Activated CD4-positive, CD25-positive, alpha-beta regulatory T cell treated with anti-CD3 and anti-CD28 coated beads, Interleukin-2, amount 50 U/mL, for 72 hours (primary cell): Measurements from ENCODE around the gene ATP6V1F.
A peak's percentile ranks its signal among the peaks of the same experiment; 100 is the strongest.

Experiments used
- DNase-seq: peaks from one replicate; pipeline ENCODE4 v3.0.0; 2021

The ATP6V1F gene

DNA sequence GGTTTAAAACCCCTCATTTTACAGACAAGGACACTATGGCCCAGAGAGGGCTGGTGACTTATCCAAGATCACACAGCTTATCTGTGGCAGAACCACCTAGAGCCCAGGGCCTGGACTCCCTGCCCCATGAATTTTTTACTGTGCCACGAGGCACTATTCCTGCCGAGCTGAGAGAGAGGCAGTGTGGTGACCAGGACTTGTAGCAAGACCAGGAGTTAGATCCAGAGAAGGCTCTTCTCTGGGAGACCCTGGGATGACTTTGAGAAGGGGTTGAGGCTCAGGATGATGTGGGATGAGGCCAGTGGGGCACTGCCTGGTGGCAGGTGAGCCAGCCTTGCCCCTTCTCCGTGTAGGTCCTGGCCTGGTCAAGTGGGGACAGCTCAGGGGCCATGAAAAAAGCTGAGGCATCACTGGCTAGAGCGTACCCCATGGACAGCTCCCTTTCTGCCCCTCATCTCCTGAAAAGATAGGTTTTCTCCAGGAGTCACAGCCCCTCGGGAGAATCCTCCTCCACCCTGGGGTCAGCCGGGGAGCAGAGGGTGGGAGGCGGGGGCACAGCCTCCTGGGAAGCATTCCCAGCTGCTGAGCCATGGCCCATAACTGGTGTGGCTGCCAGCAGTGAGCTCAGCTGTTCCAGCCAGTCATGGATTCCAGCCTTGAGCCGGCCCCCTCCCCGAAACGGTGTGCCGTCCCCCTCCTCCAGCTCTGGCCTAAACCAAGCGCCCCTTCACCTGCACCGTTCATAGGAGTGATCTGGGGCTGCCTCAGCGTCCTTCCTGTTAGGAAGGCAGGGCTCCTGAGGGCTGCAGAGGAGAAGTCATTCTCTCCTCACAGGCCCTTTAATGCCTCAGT, 26.6 kb upstream of the ATP6V1F start:
- no peak for DNase-seq

DNA sequence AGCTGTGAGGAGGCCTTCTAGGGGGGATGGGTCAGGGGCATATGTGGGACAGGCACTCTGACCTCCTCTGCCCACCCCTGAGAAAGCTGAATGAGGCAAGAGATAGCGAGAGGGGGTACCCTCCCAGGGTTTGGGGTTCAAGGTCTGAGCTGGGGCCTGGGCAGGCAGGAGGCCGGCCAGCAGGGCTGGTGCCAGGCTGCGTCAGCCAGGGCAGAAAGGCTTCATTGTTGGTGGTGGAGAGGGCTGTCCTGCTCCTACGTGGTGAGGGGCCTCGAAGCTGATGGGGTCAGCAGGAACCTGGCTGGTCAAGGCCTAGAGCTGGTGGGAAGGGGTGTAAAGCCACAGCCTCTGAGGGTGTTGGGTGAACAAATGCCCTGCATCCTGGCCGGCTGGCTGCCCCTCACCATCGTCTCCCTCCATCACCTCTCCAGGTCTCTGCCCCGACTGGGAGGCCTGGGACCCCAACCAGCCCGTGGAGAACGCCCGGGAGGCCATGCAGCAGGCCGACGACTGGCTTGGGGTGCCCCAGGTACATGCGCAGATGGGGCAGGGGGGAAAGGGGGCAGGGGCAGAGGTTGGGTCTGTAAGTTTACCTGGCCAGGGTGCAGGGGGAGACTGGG, 25.8 kb upstream of the ATP6V1F start:
- DNase-seq, result no peak

DNA sequence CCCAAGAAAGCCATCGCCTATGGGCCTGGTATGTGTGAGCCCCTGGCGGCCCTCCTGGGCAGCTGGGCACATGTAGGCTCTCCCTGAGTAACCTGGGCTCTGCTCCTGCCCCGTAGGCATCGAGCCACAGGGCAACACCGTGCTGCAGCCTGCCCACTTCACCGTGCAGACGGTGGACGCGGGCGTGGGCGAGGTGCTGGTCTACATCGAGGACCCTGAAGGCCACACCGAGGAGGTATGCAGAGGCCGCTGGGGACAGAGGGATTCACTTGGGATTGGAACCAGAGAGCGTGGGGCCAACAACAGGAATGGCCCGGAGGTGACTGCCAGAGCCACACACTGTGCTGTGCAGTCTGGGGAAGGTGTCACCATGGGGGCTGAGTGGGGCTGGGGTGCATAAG, 25.1 kb upstream of the ATP6V1F start:
- DNase-seq, result no peak

DNA sequence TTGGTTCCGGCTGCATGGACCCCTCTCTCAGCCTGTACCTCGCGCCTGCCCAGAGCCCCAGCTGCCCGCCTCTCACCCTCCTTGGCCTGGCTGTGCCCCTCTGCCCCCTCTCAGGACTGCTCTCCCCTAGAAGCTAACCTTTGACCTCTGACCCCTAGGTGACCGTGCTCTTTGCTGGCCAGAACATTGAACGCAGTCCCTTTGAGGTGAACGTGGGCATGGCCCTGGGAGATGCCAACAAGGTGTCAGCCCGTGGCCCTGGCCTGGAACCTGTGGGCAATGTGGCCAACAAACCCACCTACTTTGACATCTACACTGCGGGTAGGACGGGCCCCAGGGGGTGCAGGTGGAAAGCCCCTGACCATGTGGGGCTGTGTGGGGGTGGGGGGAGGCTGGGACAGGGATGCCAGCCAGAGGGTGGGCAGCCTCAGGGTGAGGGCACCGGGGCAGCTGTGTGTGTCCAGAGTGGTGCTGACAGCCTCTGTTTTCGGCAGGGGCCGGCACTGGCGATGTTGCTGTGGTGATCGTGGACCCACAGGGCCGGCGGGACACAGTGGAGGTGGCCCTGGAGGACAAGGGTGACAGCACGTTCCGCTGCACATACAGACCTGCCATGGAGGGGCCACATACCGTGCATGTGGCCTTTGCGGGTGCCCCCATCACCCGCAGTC, 24.4 kb upstream of the ATP6V1F start:
- DNase-seq, result no peak

DNA sequence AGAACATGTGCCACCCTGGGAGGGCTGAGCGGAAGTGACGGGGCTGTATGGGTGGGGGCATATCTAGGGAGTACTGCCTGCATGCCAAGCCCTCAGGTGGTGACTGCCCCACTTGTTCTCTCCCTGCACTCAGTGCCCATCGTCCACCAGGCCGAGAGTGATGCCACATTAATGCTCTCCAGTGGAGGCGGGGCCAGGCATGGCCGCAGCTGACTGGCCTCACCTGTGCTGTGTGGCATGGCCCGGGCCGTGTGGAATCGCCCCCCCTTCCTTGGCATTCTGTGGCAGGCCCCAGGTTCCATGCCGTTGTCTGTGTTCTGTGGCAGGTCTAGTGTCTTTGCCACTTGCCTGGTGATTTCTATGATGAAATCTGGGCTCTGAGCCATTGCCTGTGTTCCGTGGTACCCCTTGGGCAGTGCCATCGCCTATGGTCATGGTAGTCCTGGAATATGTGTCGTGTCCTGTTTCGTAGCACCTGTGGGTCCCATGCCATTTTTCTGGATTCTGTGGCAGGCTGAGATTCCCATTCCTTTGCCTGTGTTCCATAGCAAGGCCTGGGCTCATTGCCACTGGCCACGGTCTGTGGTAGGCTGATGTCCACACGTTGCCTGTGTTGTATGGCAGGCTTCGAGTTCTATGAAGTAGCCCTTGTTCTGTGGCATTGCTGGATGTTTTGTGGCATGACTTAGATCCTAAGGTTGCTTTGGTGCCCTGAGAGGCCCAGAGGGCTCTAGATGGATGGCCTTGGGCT, 23.5 kb upstream of the ATP6V1F start:
- DNase-seq, result no peak

DNA sequence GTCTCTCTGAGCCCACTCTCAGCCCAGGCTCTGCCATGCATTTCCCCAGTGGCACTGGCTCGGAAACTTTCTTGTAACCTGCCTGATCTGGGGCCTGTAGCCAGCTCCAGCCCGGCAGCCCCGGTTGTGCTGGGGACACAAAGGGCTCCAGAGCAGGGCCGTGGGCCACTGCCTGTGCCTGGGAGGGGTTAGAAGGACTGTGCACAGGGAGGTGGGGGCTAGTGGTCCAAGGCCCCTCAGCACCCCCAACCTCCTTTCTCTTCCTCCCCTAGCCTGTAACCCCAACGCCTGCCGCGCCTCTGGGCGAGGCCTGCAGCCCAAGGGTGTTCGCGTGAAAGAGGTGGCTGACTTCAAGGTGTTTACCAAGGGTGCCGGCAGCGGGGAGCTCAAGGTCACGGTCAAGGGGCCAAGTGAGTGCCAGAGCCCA, 22.9 kb upstream of the ATP6V1F start:
- no peak for DNase-seq

DNA sequence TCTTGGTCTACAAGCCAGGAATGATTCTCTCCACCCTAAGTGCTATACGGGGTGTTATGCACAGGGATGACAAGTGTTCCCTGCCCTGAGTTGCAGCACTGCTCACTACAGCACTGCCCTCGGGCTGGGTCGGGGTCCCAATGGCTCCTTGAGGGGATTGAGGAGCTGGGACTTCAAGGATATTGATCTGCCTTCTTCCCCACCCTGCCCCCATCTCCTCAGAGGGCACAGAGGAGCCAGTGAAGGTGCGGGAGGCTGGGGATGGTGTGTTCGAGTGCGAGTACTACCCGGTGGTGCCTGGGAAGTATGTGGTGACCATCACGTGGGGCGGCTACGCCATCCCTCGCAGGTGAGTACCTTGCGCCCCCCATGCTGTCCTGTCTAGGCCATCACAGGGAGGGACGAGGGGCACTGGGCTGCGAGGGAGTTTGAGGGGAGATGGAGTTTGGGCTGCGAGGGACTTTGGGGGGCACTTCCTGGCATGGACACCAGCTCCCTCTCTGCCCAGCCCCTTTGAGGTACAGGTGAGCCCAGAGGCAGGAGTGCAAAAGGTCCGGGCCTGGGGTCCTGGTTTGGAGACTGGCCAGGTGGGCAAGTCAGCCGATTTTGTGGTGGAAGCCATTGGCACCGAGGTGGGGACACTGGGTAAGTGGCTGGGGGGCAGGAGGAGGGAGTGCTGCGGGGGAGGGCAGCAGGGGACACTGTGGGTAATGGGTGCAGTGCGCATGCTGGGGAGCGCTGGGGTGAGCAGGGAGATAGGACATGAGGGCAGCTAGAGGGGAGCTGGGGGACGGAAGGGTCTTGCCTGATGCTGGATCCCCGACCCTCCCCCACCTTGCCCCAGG, 22.1 kb upstream of the ATP6V1F start:
- no peak for DNase-seq

DNA sequence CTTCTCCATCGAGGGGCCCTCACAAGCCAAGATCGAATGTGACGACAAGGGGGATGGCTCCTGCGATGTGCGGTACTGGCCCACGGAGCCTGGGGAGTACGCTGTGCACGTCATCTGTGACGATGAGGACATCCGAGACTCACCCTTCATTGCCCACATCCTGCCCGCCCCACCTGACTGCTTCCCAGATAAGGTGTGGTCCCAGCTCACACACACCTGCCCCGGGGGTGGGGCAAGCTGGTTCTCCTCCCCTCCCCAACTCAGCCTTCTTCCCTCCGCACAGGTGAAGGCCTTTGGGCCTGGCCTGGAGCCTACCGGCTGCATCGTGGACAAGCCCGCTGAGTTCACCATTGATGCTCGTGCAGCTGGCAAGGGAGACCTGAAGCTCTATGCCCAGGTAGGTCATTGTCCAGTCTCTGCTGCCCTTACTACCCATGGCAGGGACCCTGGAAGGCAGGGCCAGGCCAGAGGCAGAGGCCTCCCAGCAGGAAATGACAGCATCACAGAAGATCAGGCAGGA, 21.4 kb upstream of the ATP6V1F start:
- no peak for DNase-seq

DNA sequence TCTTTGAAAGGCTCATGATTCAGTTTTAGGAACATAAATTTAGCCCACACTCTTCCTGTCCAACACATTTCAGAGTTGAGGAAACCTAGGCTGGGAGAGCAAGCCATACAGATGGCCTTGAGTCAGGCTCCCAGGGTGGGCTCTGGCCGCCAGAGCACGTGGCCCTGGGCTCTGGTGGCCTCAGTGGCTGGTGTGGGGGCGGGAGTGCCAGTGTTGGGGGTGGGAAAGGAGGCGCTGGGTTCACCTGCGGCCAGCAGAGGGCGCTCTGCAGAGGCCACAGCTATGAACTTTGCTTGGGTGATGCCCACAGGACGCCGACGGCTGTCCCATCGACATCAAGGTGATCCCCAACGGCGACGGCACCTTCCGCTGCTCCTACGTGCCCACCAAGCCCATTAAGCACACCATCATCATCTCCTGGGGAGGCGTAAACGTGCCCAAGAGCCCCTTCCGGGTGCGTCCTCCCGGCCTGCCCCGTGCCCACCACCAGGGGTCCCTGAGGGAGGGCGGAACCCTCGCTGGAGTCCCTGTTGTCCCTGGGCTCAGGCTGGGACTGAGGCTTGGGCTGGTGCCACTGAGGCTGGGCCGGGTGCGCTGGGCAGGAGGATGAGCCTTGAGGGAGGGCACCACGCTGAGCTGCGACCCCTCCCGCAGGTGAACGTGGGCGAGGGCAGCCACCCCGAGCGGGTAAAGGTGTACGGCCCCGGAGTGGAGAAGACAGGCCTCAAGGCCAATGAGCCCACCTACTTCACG, 20.6 kb upstream of the ATP6V1F start:
- DNase-seq, result peak; percentile 65

DNA sequence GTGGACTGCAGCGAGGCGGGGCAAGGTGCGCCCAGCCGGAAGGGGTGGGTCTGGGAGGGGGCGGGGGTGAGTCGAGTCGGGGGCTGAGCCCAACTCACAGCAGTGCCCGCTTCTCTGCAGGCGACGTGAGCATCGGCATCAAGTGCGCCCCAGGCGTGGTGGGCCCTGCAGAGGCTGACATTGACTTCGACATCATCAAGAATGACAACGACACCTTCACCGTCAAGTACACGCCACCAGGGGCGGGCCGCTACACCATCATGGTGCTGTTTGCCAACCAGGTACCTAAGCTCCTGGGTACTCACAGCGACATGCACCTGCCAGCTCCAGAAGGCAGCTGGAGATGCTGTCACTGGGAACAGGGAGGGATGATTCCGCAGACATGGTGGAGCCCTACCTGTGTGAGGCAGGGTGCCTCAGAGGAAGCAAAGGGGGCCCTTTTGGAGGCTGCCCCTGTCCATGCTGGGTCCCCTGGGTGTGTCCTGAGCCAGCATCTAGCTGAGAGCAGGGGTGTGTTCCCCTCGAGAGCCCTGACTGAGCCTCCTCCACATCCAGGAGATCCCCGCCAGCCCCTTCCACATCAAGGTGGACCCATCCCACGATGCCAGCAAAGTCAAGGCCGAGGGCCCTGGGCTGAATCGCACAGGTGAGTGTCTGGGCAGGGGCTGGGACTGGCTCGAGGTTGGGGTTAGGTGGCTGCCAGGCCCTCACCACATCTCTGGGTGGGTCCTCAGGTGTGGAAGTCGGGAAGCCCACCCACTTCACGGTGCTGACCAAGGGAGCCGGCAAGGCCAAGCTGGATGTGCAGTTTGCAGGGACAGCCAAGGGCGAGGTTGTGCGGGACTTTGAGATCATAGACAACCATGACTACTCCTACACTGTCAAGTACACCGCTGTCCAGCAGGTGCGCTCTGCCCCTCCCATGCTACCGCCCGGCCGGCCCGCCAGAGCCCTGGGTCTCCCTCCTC, 19.7 kb upstream of the ATP6V1F start:
- DNase-seq, result no peak

DNA sequence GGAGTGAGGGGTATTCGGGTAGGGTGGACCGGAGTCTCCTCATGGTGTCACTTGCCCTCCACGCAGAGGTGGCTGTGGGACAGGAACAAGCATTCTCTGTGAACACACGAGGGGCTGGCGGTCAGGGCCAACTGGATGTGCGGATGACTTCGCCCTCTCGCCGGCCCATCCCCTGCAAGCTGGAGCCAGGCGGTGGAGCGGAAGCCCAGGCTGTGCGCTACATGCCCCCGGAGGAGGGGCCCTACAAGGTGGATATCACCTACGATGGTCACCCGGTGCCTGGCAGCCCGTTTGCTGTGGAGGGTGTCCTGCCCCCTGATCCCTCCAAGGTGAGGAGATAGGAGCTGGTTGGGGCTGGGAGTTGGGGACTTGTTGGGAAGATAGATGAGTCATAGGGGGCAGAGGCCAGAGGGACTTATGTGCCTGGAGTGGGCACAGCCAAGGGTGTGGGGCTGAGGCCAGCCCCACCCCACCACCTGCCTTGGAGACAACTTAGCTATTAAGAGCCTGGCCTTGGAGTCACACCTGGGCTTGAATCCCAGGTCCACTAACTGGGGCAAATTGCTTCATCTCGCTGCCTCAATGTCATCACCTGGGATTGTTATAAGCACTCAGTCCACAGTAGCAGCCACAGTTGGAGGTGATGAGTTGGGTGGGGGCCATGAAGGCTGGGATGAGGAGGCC, 18.6 kb upstream of the ATP6V1F start:
- no peak for DNase-seq

DNA sequence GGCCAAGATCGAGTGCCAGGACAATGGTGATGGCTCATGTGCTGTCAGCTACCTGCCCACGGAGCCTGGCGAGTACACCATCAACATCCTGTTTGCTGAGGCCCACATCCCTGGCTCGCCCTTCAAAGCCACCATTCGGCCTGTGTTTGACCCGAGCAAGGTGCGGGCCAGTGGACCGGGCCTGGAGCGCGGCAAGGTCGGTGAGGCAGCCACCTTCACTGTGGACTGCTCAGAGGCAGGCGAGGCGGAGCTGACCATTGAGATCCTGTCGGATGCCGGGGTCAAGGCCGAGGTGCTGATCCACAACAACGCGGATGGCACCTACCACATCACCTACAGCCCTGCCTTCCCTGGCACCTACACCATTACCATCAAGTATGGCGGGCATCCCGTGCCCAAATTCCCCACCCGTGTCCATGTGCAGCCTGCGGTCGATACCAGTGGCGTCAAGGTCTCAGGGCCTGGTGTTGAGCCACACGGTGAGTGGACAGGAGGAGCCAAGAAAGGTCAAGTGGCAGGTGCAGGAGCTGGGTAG, 17.8 kb upstream of the ATP6V1F start:
- DNase-seq, result no peak

DNA sequence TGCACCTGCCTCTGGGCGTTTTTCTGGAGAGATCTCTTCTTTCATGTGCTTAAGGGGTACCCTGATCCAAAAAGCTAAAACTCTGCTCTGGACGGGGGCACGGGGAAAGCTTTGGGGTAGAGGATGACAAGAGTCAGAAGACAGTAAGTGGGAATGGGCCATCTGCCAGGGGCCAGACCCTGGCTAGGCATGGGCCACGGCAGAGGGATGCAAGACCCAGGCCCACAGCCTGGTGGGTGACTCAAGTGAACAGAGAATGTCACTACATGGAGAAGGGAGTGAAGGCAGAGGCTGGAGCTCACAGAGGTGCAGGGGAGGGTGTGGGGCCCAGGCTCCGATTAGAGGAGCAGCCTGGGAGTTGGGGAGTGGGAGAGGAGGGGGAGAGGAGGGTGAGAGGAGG, 17.2 kb upstream of the ATP6V1F start:
- no peak for DNase-seq

DNA sequence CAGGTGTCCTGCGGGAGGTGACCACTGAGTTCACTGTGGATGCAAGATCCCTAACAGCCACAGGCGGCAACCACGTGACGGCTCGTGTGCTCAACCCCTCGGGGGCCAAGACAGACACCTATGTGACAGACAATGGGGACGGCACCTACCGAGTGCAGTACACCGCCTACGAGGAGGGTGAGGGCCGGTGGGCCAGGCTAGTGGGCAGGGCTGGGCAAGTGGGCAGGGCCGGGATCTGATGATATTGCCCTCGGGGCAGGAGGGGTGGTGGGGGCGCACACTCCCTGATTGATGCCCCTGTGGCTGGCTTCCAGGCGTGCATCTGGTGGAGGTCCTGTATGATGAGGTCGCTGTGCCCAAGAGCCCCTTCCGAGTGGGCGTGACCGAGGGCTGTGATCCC, 16.7 kb upstream of the ATP6V1F start:
- no peak for DNase-seq

DNA sequence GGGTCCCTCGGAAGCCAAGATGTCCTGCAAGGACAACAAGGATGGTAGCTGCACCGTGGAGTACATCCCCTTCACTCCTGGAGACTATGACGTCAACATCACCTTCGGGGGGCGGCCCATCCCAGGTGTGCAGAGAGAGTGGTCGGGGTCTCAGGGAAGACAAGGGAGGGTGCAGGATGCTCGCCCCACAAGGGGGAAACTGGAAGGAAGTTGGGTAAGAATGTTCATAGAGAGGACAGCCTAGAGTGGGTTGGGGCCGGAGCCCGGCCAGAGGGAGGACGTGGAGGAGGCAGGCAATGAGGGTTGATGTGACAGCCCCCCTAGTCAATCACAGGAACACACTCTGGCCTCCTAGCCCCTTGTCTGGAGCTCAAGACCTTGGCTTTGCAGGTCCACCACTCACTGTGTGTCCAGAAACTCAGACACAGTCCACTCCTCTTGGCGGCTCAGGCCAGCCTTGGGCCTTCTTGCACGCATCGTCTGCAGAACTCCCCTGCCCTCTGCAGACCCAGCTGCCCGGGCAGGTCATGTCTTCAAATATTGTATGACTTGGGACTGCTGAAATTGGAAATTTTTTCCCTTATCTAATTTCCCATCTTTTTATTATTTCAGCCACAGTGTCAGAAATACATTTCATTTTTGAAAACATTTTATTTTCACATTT, 15.7 kb upstream of the ATP6V1F start:
- DNase-seq, result no peak

DNA sequence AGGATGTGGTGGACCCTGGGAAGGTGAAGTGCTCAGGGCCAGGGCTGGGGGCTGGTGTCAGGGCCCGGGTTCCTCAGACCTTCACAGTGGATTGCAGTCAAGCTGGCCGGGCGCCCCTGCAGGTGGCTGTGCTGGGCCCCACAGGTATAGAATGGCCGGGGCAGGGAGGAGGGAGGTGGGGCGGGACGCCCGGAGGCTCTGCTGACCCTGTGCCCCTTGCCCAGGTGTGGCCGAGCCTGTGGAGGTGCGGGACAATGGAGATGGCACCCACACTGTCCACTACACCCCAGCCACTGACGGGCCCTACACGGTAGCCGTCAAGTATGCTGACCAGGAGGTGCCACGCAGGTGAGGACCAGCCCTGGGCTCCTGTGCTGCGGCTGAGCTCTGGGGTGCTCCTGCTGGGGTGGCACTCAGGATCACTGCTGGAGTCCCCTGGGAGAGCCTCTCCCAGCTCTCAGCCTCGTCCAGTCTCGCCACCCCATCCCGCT, 14.9 kb upstream of the ATP6V1F start:
- no peak for DNase-seq

DNA sequence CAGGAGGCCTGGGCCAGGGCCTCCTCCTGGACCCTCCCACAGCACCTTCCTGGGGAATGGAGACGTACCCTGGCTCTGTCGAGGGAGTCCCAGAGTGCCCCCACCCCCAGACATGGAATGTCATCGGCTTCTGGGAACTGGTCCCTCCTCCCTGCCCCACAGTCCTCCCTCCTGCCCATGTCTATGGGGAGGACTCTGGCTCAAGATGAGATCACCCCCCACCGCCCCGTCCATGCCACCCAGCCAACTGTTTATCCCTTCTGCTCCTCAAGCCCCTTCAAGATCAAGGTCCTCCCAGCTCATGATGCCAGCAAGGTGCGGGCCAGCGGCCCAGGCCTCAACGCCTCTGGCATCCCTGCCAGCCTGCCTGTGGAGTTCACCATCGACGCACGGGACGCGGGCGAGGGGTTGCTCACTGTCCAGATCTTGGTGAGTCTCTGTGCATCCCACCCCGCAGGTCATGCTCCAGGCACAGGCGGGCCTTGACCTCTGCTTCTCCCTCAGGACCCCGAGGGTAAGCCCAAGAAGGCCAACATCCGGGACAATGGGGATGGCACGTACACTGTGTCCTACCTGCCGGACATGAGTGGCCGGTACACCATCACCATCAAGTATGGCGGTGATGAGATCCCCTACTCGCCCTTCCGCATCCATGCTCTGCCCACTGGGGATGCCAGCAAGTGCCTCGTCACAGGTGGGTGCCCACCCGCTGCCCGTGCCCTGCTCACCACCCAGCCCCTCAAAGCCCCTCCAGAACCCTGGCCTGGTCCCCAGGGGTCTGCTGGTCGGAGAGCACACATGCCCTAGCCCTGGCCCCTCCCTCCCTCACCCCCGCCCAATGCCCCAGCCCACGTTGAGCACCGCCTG, 14.1 kb upstream of the ATP6V1F start:
- no peak for DNase-seq

DNA sequence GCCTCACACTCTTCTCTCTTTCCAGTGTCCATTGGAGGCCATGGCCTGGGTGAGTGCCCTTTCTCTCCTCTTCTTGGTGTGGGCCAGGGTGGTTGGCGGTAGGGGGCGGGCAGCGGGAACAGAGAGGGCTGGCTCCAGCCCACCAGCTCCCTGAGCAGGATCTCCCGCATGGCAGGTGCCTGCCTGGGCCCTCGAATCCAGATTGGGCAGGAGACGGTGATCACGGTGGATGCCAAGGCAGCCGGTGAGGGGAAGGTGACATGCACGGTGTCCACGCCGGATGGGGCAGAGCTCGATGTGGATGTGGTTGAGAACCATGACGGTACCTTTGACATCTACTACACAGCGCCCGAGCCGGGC, 13.5 kb upstream of the ATP6V1F start:
- no peak for DNase-seq
